Smooth muscle cell (in vitro differentiated cells): Measurements from ENCODE around the gene GAREM2. TPM values are rescaled to one million over a fixed set of nuclear protein-coding genes. Genes with fewer than 3 reads are reported as not detected.

ENCODE experiments used
- DNase-seq: peaks from one replicate; lab custom pipeline; 2025; ENCODE audit not compliant: unreplicated experiment; lab: John Stamatoyannopoulos, UW
- H2AFZ ChIP-seq: fragments of 200-600 bp; sonication (generic); 2 replicates; pipeline ENCODE4 v1.6.0; 2016; ENCODE audit warnings: antibody characterized with exemption, low read depth, mild to moderate bottlenecking
- H3F3A ChIP-seq: fragments of 200-600 bp; sonication (generic); 2 replicates; pipeline ENCODE4 v1.6.0; 2017; ENCODE audit warnings: antibody characterized with exemption, low read depth
- H3K27ac ChIP-seq: fragments of 200-600 bp; sonication (generic); 2 replicates; pipeline ENCODE4 v1.5.1; 2016; ENCODE audit warnings: low read depth, mild to moderate bottlenecking
- H3K27me3 ChIP-seq: fragments of 200-600 bp; sonication (generic); 2 replicates; pipeline ENCODE4 v1.6.1; 2016; ENCODE audit warnings: low read depth, mild to moderate bottlenecking
- H3K36me3 ChIP-seq: fragments of 200-600 bp; sonication (generic); 2 replicates; pipeline ENCODE4 v1.5.1; 2016; ENCODE audit warnings: low read depth
- H3K4me1 ChIP-seq: fragments of 200-600 bp; sonication (generic); 2 replicates; pipeline ENCODE4 v1.5.1; 2016; ENCODE audit warnings: low read depth
- H3K4me2 ChIP-seq: fragments of 200-600 bp; sonication (generic); 2 replicates; pipeline ENCODE4 v1.6.0; 2016; ENCODE audit warnings: mild to moderate bottlenecking
- H3K4me3 ChIP-seq: fragments of 200-600 bp; sonication (generic); 2 replicates; pipeline ENCODE4 v1.5.1; 2016; ENCODE audit warnings: mild to moderate bottlenecking
- H3K79me2 ChIP-seq: fragments of 200-600 bp; sonication (generic); 2 replicates; pipeline ENCODE4 v1.6.0; 2016; ENCODE audit warnings: low read depth, mild to moderate bottlenecking
- H3K9ac ChIP-seq: fragments of 200-600 bp; sonication (generic); 2 replicates; pipeline ENCODE4 v1.6.0; 2016; ENCODE audit warnings: low read depth
- H3K9me3 ChIP-seq: fragments of 200-600 bp; sonication (generic); replicated peaks from 2 replicates; pipeline ENCODE4 v1.5.1; 2016; ENCODE audit warnings: low read depth
- H4K20me1 ChIP-seq: fragments of 200-600 bp; sonication (generic); 2 replicates; pipeline ENCODE4 v1.6.0; 2016; ENCODE audit warnings: low read depth
- CTCF ChIP-seq: fragments of 200-600 bp; sonication (generic); IDR thresholded peaks from 2 replicates; pipeline ENCODE4 v1.5.1; 2017; ENCODE audit warnings: borderline replicate concordance, mild to moderate bottlenecking, antibody characterized with exemption; ENCODE audit not compliant: insufficient read depth, poor library complexity, severe bottlenecking
- WGBS: methylation state at CpG from one replicate; pipeline ENCODE4 v1.1.7; 2016; ENCODE audit warnings: low lambda C conversion rate; 5-methylcytosine and 5-hydroxymethylcytosine counted together
- polyA plus RNA-seq: library from polyadenylated mRNA; unstranded; fragments of >200 nt; fragmentation: Nextera tagmentation; extraction: Ambion mirVana; gene quantifications from 2 replicates; pipeline ENCODE4 v1.2.1, GENCODE V29; 2016
- total RNA-seq: library from RNA; depleted of rRNA; stranded (reverse); fragments of >200 nt; gene quantifications from 2 replicates; pipeline ENCODE4 v1.2.3, GENCODE V29; 2014

GAREM2 gene
- total and polyA plus RNA-seq, 2 experiments from 2014 or later = 2.9 to 16.2 TPM

DNA sequence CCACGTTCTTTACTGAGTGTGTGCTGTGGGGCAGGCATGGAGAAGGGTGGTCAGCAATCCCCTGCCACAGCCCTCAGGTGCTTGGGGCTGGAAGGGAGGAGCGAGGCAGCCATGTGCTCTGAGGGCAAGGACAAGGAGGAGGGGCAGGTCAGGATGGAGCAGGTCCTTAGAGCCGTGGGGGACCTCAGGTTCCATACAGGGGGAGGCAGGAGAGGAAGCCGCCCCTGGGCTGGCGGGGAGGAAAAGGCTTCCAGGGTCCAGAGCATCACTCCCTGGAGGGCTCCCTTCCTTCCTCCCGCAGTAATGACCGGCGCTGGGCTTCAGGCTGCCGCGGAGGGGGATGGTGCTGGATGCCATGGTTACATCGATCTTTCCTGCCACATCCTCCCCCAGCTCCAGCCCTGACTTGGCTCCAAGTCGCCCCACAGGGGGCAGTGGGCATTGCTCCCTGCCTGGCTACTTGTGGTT is 6.6 kb downstream of the GAREM2 start:
- Histone ChIP-seq H3K4me2 (peak overlapping the region; percentile 96), H2AFZ (peak overlapping the region; percentile 88), H3K9ac (no peak overlapping the region), H3K27me3 (peaks cover 2% of the 10 kb centered on the region), H3K36me3 (no peaks in the 10 kb centered on the region), H3K4me3 (peak overlapping the region; percentile 60), H3K27ac (no peak overlapping the region), H3K79me2 (no peaks in the 10 kb centered on the region), H3F3A (no peaks in the 10 kb centered on the region), H3K9me3 (no peaks in the 10 kb centered on the region), H3K4me1 (peaks cover 5% of the 10 kb centered on the region), H4K20me1 (no peaks in the 10 kb centered on the region)
- WGBS = 24% methylated on average over 11 of the region's 12 CpGs
- no peak for DNase-seq
- TF ChIP-seq CTCF = no peak

- 93% methylated on average over 5 of the region's 5 CpGs for WGBS
- no peak overlapping the region for H3K9ac ChIP-seq
- no peaks in the 10 kb centered on the region for H4K20me1 ChIP-seq
- no peaks in the 10 kb centered on the region for H3F3A ChIP-seq
- H3K4me2 ChIP-seq = no peak overlapping the region
- no peaks in the 10 kb centered on the region for H3K9me3 ChIP-seq
- H3K4me1 ChIP-seq = peaks cover 5% of the 10 kb centered on the region
- no peak overlapping the region for H3K4me3 ChIP-seq
- no peak overlapping the region for H2AFZ ChIP-seq
- no peaks in the 10 kb centered on the region for H3K27me3 ChIP-seq
- no peak overlapping the region for H3K27ac ChIP-seq
- TF ChIP-seq CTCF = no peak
- H3K79me2 ChIP-seq = no peaks in the 10 kb centered on the region
- H3K36me3 ChIP-seq = no peaks in the 10 kb centered on the region
- no peak for DNase-seq
Measured at GRCh38 chr2:26182441-26182840, 9.6 kb downstream of the GAREM2 start.

GRCh38 chr2:26182887-26183630 is 10.2 kb downstream of the GAREM2 start:
- no peak overlapping the region for H3K27ac ChIP-seq
- H3K4me2 ChIP-seq = no peak overlapping the region
- H2AFZ ChIP-seq = no peak overlapping the region
- WGBS = 93% methylated on average over 11 of the region's 11 CpGs
- no peak overlapping the region for H3K9ac ChIP-seq
- no peaks in the 10 kb centered on the region for H3K79me2 ChIP-seq
- no peaks in the 10 kb centered on the region for H3F3A ChIP-seq
- H3K9me3 ChIP-seq = no peaks in the 10 kb centered on the region
- TF ChIP-seq CTCF = no peak
- no peak for DNase-seq
- no peak overlapping the region for H3K4me3 ChIP-seq
- no peaks in the 10 kb centered on the region for H3K27me3 ChIP-seq
- no peaks in the 10 kb centered on the region for H4K20me1 ChIP-seq
- peaks cover 5% of the 10 kb centered on the region for H3K4me1 ChIP-seq
- H3K36me3 ChIP-seq = no peaks in the 10 kb centered on the region

DNA sequence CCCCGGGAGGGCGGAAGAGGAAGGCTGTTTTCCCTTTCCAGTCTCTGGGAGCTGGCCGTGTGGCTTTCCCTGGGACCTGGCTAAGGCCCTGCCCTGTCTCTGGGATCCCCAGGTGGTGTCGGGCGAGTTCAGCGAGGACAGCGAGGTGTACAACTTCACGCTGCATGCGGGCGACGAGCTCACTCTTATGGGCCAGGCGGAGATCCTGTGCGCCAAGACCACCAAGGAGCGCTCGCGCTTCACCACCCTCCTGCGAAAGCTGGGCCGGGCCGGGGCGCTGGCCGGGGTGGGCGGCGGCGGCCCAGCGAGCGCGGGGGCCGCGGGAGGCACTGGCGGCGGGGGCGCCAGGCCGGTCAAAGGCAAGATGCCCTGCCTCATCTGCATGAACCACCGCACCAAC is 11.2 kb downstream of the GAREM2 start:
- H3K27me3 ChIP-seq = no peaks in the 10 kb centered on the region
- H3K4me3 ChIP-seq = peak overlapping the region; percentile 71
- no peaks in the 10 kb centered on the region for H4K20me1 ChIP-seq
- H3K9me3 ChIP-seq = no peaks in the 10 kb centered on the region
- no peak overlapping the region for H3K9ac ChIP-seq
- H3K79me2 ChIP-seq = no peaks in the 10 kb centered on the region
- no peak for TF ChIP-seq CTCF
- WGBS = 53% methylated on average over 24 of the region's 34 CpGs
- H2AFZ ChIP-seq = peak overlapping the region; percentile 96
- no peaks in the 10 kb centered on the region for H3K36me3 ChIP-seq
- H3K27ac ChIP-seq = no peak overlapping the region
- no peaks in the 10 kb centered on the region for H3K4me1 ChIP-seq
- DNase-seq = no peak
- H3F3A ChIP-seq = no peaks in the 10 kb centered on the region
- H3K4me2 ChIP-seq = peak overlapping the region; percentile 95
